Skin epidermis (tissue), 12 donors: ENCODE data around the gene MVB12A.
A peak's percentile ranks its signal among the peaks of the same experiment; 100 is the strongest.

ENCODE experiments used
- H3K27ac ChIP-seq, 21 experiments: fragments of 200-600 bp; sonication (generic) in 11 of 21; one replicate each; pipeline ENCODE4 v1.5.0; 2020; ENCODE audit warnings: mild to moderate bottlenecking in 3 of 21, inconsistent platforms in 2 of 21, moderate library complexity in 2 of 21
- H3K4me3 ChIP-seq, 7 experiments: fragments of 200-600 bp; sonication (generic) in 2 of 7; one replicate each; pipeline ENCODE4 v1.5.0; 2020; ENCODE audit warnings: inconsistent platforms in 2 of 7, mild to moderate bottlenecking in 2 of 7, moderate library complexity in 1 of 7

MVB12A gene

DNA sequence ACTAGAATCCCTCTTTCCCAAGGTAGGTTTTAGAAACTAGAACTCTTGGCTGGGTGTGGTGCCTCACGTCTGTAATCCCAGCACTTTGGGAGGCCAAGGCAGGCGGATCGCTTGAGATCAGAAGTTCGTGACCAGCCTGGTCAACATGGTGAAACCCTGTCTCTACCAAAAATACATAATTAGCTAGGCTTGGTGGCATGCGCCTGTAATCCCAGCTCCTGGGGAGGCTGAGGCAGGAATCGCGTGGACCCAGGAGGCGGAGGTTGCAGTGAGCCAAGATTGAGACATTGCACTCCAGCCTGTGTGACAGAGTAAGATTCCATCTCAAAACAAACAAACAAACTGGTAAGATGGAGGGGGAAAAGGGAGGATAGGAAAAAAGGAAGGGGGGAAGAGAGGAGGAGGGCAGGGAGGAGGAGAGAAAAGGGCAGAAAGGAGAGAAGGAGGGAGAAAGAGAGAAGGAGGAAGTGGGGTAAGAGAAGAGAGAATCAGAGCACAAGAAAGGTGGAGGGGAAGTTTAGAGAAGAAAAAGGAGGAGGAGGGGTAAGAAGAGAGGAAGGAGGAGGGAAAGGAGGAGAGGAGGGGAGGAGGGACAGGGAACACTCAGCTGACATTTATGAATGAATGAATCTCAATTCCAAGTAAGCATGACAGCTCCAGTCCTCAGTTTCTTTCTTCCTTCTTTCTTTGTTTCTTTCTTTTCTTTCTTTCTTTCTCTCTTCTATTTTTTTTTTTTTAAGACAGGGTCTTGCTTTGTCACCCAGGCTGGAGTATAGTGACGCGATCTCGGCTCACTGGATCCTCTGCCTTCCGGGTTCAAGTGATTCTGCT lies 47.8 kb downstream of the MVB12A start:
- Histone ChIP-seq H3K4me3 (no peak overlapping the region), H3K27ac (peak overlapping the region in 10 of 21 experiments; percentile 49 to 90 (median 86))

GRCh38 chr19:17468302-17469091 lies 48.6 kb downstream of the MVB12A start:
- peak overlapping the region in 5 of 7 experiments; percentile 64 to 90 (median 78) for H3K4me3 ChIP-seq
- H3K27ac ChIP-seq = peak overlapping the region; percentile 49 to 90 (median 83)

- Histone ChIP-seq H3K27ac (peak overlapping the region; percentile 49 to 90 (median 83)), H3K4me3 (peak overlapping the region; percentile 64 to 90 (median 78))
Measured at GRCh38 chr19:17469092-17469480, 49.2 kb downstream of the MVB12A start.

GRCh38 chr19:17469481-17470067 lies 49.7 kb downstream of the MVB12A start:
- Histone ChIP-seq H3K4me3 (peak overlapping the region; percentile 64 to 90 (median 78)), H3K27ac (peak overlapping the region; percentile 56 to 90 (median 83))

DNA sequence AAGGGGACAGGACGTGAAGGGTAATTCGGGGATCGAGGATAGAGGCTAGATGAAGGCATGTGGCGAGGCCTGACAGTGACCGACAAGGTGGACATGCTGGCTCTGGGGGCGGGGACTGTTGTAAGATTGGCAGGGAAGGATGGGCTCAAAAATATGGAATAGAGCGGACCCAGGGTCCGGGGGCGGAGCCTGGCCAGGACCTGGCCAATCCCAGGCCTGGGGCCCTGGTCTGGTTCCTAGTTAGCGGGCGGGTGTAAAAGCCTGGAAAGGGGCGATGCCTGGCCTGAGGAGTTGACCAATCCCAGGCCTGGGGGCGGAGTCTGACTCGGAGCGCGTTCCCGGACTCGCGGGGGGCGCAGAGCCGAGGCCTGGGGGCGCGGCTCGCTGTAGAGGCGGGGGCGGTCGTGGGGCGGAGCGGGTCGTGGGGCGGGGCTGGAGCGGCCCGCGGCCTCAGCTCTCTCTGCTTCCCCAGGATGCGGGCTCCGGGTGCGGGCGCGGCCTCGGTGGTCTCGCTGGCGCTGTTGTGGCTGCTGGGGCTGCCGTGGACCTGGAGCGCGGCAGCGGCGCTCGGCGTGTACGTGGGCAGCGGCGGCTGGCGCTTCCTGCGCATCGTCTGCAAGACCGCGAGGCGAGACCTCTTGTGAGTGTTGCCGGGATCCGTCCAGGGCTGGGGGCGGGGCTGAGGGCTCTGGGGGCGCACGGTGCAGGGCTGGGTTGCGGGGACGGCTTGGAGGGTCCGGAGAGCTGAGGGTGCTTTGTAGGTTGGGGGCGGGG lies 50.4 kb downstream of the MVB12A start, which contains the start of gene SLC27A1:
Gene SLC27A1, plus strand, starts transcription at position 457 of the 774 bp plus-strand sequence. Its CDS starts 17 bp downstream, at position 474.
- H3K4me3 ChIP-seq = peak within 1 kb of the TSS; percentile 64 to 90 (median 78)
- H3K27ac ChIP-seq = peak within 1 kb of the TSS; percentile 56 to 90 (median 83)

DNA sequence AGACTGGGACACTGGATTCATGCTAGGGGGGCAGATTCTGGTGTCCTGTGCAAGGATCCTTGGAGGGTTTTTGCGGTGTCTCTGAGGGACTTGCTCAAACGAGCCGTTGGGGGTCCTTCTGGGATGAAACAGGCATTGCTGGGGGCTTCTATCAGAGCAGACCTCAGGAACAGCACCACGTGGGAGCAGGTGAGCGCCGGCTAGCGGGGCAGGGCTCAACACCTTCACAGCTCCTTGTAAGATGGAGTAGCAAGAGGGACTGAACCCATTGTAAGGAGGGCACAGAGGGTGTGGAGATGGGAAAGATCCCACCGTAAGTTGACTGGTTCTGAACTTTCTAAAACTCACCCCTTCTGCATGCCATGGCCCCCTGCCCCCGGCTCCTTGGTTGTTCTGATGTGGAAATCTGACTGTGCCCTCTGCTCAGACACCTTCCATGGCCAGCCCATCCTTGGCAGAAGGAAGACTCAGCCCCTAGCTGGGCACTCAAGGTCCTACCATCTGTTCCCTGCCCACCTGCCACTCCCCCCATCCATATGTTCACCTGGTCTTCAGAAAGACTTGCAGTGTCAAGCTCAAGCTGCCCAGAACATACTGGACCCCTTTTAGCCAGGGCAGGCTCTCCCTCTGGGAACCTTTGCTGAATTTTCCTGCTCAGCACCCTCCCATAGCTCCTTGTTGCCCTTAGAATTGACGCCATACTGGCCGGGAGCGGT lies 51.7 kb downstream of the MVB12A start:
- Histone ChIP-seq H3K4me3 (peak overlapping the region in 6 of 7 experiments; percentile 64 to 90 (median 80)), H3K27ac (peak overlapping the region in 13 of 21 experiments; percentile 13 to 90 (median 78))

DNA sequence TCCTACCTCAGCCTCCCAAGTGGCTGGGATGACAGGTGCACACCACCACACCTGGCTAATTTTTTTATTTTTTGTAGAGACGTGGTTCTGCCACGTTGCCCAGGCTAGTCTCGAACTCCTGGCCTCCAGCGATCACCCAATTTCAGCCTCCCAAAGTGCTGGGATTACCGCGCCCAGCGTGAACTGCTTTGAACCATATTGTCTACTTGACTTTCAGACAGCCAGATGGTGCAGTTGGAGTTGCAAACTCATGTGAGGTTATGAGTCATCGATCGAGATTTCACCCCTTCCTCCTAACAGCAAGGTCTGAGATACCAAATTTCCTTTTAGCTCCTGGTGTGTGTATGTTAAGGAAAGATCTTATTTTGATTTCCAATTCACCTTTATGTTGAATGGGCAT lies 53.2 kb downstream of the MVB12A start:
- no peak overlapping the region for H3K4me3 ChIP-seq
- peak overlapping the region in 6 of 21 experiments; percentile 4 to 73 (median 36) for H3K27ac ChIP-seq
